Anterior cingulate cortex (tissue), 58 donors: Measurements from ENCODE around the gene SERPINB10.

Source experiments
- DNase-seq, 58 donors: peaks; one replicate each; lab custom pipeline; 2025; lab: John Stamatoyannopoulos, UW

SERPINB10 gene

DNA sequence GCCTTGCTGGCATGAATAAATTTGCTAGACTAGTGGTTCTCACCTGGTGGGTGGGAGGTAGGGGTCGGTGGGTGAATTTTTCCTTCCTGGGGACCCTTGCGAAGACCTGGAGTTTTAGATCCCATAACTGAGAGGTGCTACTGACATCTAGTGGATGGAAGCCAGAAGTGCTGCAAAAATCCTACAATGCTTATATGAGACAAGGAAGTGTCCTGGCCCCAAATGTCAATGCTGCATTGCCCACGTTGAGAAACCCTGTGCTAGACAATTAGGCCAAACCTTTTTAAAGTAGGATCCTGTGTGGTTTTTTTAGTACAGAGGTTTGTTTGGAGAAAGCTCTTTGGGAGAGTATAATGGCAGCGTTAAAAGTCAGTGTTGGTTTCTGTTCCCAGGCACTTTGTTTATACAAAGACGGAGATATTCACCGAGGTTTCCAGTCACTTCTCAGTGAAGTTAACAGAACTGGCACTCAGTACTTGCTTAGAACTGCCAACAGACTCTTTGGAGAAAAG is 71.7 kb downstream of the SERPINB10 start:
- DNase-seq = peak in 29 of 58 donors; percentile 3 to 53 (median 28)

DNA sequence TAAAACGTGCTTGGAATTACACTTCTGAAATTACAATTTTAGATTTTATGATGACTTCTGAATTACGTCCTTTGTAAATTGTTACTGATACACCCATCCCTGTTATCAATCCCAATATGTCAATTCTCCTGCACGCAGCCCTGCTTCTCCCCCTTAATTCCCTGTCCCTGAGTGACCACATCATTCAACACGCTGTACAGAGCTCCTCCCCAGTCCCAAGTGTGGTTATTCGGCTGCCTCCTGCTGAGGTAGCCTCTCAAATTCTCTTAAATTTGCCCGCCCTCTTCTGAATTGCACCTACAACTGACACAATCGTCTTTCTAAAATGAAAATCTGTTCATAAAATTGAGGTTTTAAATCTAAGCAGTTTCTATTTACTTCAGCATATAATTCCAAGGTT is 72.3 kb downstream of the SERPINB10 start:
- no peak for DNase-seq

DNA sequence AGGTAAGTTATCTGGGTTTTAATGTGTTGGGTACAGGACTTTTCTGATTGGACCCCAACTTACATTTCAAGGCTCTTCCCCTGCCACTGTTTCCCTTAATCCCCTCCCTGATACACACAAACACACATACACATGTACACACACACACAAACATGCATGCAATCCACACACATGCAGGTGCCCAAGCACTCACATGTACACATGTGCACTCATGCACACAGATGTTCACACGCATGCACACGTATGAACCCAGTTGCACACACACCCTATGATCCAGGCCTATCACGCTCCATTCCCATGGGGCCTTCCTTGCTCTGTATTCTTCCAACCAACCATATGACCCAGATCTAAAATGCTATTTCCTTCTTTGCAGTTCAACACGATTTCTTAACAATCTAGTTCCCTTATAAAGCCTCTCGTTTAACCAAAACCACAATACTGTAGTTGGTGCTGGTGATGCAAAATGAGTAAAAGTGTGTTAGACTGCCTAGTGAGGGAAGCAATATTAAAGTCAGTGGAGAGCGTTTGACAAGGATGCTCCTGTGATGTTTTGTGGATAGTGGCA is 73.2 kb downstream of the SERPINB10 start:
- DNase-seq = no peak

DNA sequence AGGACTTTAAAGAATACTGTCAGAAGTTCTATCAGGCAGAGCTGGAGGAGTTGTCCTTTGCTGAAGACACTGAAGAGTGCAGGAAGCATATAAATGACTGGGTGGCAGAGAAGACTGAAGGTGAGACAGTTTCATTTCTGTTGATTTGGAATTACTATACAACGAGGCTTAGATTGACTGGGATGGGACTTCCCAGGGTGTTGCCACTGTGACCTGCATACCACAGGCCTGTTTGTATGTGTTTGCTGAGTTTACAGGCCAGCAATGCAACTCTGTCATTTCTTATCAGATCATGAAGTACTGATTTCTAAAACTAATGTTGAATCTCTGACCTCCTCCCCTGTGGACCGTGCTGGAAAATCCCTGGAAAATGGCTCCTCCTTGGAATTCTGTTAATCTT is 74.0 kb downstream of the SERPINB10 start:
- DNase-seq = no peak

DNA sequence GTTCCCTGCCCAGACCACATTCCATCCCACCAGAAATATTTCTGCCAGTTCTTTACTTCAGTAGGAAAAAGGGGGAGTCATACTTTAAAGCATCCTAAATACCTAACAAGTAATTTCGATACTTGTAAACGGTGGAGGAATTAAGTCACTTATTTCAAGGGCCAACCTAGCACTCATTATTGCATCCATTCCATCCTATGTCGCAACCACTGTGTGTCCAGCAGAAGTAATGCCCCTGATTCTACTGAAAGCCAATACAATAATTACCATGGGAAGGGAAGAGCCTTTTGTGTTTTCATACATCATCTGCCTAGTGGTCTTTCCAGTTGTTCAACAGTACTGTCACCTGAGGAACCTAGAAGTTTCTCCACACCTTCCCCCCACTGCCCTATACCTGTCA is 74.6 kb downstream of the SERPINB10 start:
- DNase-seq = no peak
